Fibroblast of lung (primary cell): ENCODE measurements around the gene SHANK1. TPM values are rescaled to one million over a fixed set of nuclear protein-coding genes. Genes with fewer than 3 reads are reported as not detected.
"Not testable (repeated sequence)": the region's sequence is repeated elsewhere in the genome, so short reads cannot be mapped to it uniquely, and the experiment has no call there.

Experiments
- DNase-seq, 2 donors: peaks; one replicate each; pipeline versions ENCODE4 v3.0.0 to v3.0.0-alpha.2; 2010; ENCODE audit warnings: low read depth in 2 of 2
- H2AFZ ChIP-seq: 2 replicates; pipeline ENCODE4 v1.5.1; 2012; ENCODE audit warnings: low read length, control low read depth, inconsistent platforms
- H3K27ac ChIP-seq: 2 replicates; pipeline ENCODE4 v1.5.1; 2011; ENCODE audit warnings: low read length, control low read depth; ENCODE audit not compliant: insufficient read depth
- H3K27me3 ChIP-seq: 2 replicates; pipeline ENCODE4 v1.5.1; 2011; ENCODE audit warnings: mild to moderate bottlenecking, low read length; ENCODE audit not compliant: control insufficient read depth, insufficient read depth
- H3K36me3 ChIP-seq: 2 replicates; pipeline ENCODE4 v1.5.1; 2011; ENCODE audit warnings: low read length; ENCODE audit not compliant: control insufficient read depth, insufficient read depth
- H3K4me1 ChIP-seq: 2 replicates; pipeline ENCODE4 v1.5.1; 2011; ENCODE audit warnings: low read length; ENCODE audit not compliant: control insufficient read depth, insufficient read depth; ENCODE audit errors: extremely low read depth
- H3K4me2 ChIP-seq: 2 replicates; pipeline ENCODE4 v1.5.1; 2011; ENCODE audit warnings: low read length, control low read depth; ENCODE audit not compliant: insufficient read depth; ENCODE audit errors: extremely low read depth
- H3K4me3 ChIP-seq, 4 experiments: fragments of 200-600 bp in 1 of 4; sonication (generic) in 1 of 4; replicated peaks in 1 of 4; 2 replicates each; pipeline ENCODE4 v1.5.1; 2011 to 2016; ENCODE audit warnings: low read length in 4 of 4, low read depth in 3 of 4, mild to moderate bottlenecking in 3 of 4, control low read depth in 2 of 4, inconsistent platforms in 1 of 4, mixed read lengths in 1 of 4; ENCODE audit not compliant: insufficient read depth in 1 of 4; ENCODE audit errors: control extremely low read depth in 1 of 4
- H3K79me2 ChIP-seq: 2 replicates; pipeline ENCODE4 v1.5.1; 2012; ENCODE audit warnings: mild to moderate bottlenecking, low read length, inconsistent platforms; ENCODE audit not compliant: control insufficient read depth, insufficient read depth
- H3K9ac ChIP-seq: 2 replicates; pipeline ENCODE4 v1.5.1; 2011; ENCODE audit warnings: mild to moderate bottlenecking, low read length, control low read depth; ENCODE audit not compliant: insufficient read depth
- H3K9me3 ChIP-seq: 2 replicates; pipeline ENCODE4 v1.5.1; 2012; ENCODE audit warnings: low read depth, low read length; ENCODE audit not compliant: control insufficient read depth, insufficient read depth
- H4K20me1 ChIP-seq: 2 replicates; pipeline ENCODE4 v1.5.1; 2011; ENCODE audit warnings: low read length; ENCODE audit not compliant: control insufficient read depth, insufficient read depth; ENCODE audit errors: extremely low read depth
- CTCF ChIP-seq, 2 donors: IDR thresholded peaks in 1 of 2; conservative IDR thresholded peaks in 1 of 2; 1 replicate in 1 of 2; 2 replicates in 1 of 2; pipeline ENCODE4 v1.5.1; 2011 to 2012; ENCODE audit warnings: low read length in 2 of 2, control low read depth in 1 of 2, inconsistent platforms in 1 of 2, low read depth in 1 of 2, mild to moderate bottlenecking in 1 of 2
- EZH2 ChIP-seq: IDR thresholded peaks from 2 replicates; pipeline ENCODE4 v1.5.1; 2012; ENCODE audit warnings: low read length, control low read depth, mild to moderate bottlenecking; ENCODE audit errors: missing control alignments
- polyA plus RNA-seq, 2 donors: library from polyadenylated mRNA; depleted of rRNA in 1 of 2; stranded (reverse) in 1 of 2; unstranded in 1 of 2; fragments of >200 nt; gene quantifications; 2 replicates each; pipeline ENCODE4 v1.2.1, GENCODE V29; 2011 to 2012; ENCODE audit warnings: missing spikeins in 1 of 2
- total RNA-seq: library from RNA; depleted of rRNA; stranded (reverse); fragments of >200 nt; gene quantifications from 2 replicates; pipeline ENCODE4 v1.2.1, GENCODE V29; 2014

Gene SHANK1
- total and polyA plus RNA-seq, 2 donors (not counting 1 experiment from before 2014, with no cell fraction given): 1.4 to 7.9 TPM

DNA sequence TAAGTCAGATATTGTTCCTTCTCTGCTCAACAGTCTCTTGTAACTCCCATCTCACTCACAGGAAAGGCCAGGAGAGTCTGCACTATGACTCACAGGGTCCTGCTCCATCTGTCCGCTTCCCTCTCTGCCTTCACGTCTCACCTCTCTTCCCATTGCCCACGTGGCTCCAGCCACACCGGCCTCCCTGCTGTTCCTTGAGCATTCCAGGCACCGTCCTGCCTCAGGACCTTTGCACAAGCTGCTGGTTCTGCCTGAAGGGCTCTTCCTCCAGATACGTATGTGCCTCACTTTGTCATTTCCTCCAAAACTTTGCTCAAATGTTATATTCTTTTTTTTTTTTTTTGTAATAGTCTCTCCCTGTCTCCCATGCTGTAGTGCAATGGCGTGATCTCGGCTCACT is 36.6 kb upstream of the SHANK1 start:
- not testable (repeated sequence) for H3K4me2 ChIP-seq, H4K20me1 ChIP-seq, DNase-seq, H3K36me3 ChIP-seq, H3K79me2 ChIP-seq, H2AFZ ChIP-seq, H3K9me3 ChIP-seq, H3K4me3 ChIP-seq, H3K27me3 ChIP-seq, H3K27ac ChIP-seq, H3K9ac ChIP-seq, H3K4me1 ChIP-seq

- no peak overlapping the region for H3K4me2 ChIP-seq
Observed at GRCh38 chr19:50753879-50754278, 34.3 kb upstream of the SHANK1 start.

DNA sequence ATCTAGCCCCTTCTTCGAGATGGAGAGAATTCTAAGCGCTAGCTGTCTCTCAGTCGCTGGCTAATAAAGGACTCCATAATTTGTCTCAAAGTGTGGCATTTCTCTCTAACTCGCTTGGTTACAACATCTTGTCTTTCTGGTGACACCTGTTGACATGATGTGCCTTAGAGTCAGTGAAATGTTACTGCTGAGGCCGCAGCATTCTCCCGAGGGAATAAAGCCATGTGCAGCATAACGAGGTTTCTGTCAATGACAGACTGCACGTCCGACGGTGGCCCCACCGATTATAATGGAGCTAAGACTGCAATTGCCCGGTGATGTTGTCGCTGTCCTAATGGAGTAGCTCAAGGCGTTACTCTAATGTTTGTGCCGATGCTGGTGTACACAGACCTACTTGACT is 30.4 kb upstream of the SHANK1 start:
- no peaks in the 10 kb centered on the region for H3K79me2 ChIP-seq
- no peak for DNase-seq
- H2AFZ ChIP-seq: no peak overlapping the region
- H3K4me2 ChIP-seq: no peak overlapping the region
- H3K4me3 ChIP-seq: no peak overlapping the region
- no peaks in the 10 kb centered on the region for H3K27me3 ChIP-seq
- H3K4me1 ChIP-seq: no peaks in the 10 kb centered on the region
- H3K9ac ChIP-seq: no peak overlapping the region
- no peaks in the 10 kb centered on the region for H4K20me1 ChIP-seq
- no peaks in the 10 kb centered on the region for H3K36me3 ChIP-seq
- H3K27ac ChIP-seq: no peak overlapping the region
- no peaks in the 10 kb centered on the region for H3K9me3 ChIP-seq
- TF ChIP-seq CTCF (conservative IDR thresholded peaks at IDR 0.05 in 1 of 2, IDR thresholded peaks at IDR 0.05 in 1 of 2; ENCODE audit: low read depth in 1 of 2, low read length in 2 of 2): no peak
- no peak for TF ChIP-seq EZH2

More at GRCh38 chr19:50753879-50754278, 34.3 kb upstream of the SHANK1 start:
- Histone ChIP-seq H3K79me2 (no peaks in the 10 kb centered on the region), H3K27me3 (no peaks in the 10 kb centered on the region), H3K9ac (no peak overlapping the region), H3K36me3 (no peaks in the 10 kb centered on the region), H3K4me3 (no peak overlapping the region), H3K4me1 (no peaks in the 10 kb centered on the region), H3K9me3 (no peaks in the 10 kb centered on the region), H4K20me1 (no peaks in the 10 kb centered on the region), H3K27ac (no peak overlapping the region), H2AFZ (no peak overlapping the region)
- TF ChIP-seq EZH2 (no peak), CTCF (conservative IDR thresholded peaks at IDR 0.05 in 1 of 2, IDR thresholded peaks at IDR 0.05 in 1 of 2; ENCODE audit: low read depth in 1 of 2, low read length in 2 of 2) (no peak)
- DNase-seq: no peak

- Histone ChIP-seq H2AFZ (no peak overlapping the region), H3K27ac (no peak overlapping the region), H3K4me1 (no peaks in the 10 kb centered on the region), H3K79me2 (no peaks in the 10 kb centered on the region), H3K4me2 (no peak overlapping the region), H3K9ac (no peak overlapping the region), H3K4me3 (no peak overlapping the region), H4K20me1 (no peaks in the 10 kb centered on the region), H3K27me3 (no peaks in the 10 kb centered on the region), H3K36me3 (no peaks in the 10 kb centered on the region), H3K9me3 (no peaks in the 10 kb centered on the region)
- no peak for TF ChIP-seq CTCF (conservative IDR thresholded peaks at IDR 0.05 in 1 of 2, IDR thresholded peaks at IDR 0.05 in 1 of 2; ENCODE audit: low read depth in 1 of 2, low read length in 2 of 2)
- TF ChIP-seq EZH2: no peak
- DNase-seq: no peak
Observed at GRCh38 chr19:50749490-50749889, 29.9 kb upstream of the SHANK1 start.

DNA sequence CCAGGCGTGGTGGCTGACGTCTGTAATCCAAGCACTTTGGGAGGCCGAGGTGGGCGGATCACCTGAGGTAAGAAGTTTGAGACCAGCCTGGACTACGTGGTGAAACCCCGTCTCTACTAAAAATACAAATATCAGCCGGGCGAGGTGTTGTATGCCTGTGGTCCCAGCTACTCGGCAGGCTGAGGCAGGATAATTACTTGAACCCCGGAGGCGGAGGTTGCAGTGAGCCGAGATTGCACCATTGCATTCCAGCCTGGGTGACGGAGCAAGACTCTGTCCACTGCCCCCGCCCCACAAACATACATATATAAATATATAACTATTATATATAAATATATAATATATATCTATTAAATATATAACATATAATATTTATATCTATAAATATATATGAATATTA is 27.5 kb upstream of the SHANK1 start:
- not testable (repeated sequence) for H3K9ac ChIP-seq

More for the DNA sequence above, 27.5 kb upstream of the SHANK1 start:
- H3K4me2 ChIP-seq, H3K27ac ChIP-seq, DNase-seq, H3K9me3 ChIP-seq, H3K79me2 ChIP-seq, H3K4me3 ChIP-seq, H3K36me3 ChIP-seq, H2AFZ ChIP-seq, H3K4me1 ChIP-seq, H3K27me3 ChIP-seq, H4K20me1 ChIP-seq: not testable (repeated sequence)
